ENCODE data around the gene EXOC7.

The EXOC7 gene

DNA sequence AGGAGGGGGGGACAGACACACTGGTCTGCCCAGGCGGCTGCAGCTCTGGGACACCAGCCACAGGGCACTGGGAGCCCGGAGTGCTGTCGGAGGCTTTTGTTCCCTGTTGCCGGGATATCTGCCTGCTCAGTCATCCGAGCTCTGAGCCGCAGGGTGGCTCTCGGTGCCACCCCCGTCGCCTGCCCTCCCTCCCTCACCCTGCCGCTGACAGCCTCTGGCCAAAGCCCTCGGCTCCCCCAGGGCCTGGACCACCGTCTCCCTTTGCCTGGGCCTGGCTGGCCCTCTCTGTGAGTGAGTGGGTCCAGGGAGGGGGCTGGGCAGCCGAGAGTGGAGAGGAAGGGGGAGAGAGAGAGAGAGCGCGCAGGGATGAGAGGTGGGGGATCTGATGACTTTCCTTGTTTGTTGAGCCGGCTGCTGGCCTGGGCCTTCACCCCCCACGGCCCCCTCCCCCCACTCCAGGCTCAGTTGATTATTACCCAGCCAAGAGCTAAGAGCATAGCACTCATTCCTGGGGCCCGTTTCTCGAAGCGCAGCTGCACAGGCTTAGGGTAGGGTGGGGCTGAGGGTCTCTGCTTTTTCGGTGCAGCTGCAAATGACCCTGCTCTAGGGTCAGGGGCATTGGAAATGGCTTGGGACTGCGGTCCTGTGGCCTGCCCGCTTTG lies 34.8 kb upstream of the EXOC7 start:
- peak; percentile 73 for DNase-seq

DNA sequence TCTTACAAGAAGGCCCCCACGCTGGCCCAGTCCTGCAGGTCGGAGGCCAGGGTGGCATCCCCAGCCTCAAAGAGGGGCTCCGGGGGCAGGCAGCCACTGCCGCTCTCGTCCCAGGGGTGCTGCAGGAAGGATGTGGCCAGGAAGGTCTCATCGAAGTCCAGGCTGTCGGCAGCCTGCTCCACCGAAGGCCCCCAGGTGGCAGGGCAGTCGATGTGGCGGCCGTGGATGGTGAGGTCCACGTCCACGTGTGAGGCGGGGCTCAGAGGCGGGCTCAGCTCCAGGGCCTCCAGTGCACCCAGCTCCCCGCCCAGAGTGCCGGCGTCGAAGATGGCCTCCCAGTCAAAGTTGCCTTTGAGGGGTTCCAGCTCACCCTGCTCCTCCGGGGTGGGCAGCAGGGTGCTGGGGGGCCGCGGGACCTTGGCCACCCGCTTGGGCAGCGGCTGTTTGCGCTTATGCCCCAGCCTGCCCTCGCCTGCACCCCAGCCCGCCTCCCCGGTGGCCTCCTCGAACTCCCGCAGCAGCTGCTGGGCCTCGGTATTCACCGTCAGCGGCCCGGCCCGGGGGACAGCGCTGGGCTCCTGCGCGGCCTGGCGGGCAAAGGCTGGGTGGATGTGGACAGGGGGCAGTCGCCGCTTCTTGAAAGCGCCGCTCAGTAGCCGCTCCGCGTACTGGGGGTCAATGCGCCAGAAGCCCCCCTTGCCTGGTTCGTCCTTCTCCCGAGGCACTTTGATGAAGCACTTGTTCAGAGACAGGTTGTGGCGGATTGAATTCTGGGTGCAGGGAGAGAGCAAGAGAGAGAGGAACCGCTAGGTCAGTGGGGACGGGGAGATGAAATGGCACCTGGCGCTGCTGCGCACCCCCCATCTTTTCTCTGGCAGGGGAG lies 34.0 kb upstream of the EXOC7 start:
- no peak for DNase-seq

DNA sequence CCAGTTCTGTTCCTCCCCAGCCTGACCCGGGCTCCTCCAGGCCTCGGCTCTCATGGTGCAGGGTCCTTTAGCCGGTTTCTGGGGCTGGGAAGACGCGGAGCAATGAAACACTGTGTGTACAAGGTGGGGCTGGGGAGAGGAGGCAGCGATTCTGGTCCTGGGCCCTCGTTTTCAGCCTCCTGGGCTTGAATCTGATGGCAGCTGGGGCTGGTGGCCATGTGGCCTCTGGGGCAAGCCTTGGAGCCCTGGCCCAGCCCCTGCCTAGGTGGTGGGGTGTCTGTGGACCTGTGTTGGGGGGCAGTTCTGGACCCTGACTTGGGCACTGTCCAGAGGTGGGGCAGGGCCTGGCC lies 33.4 kb upstream of the EXOC7 start:
- DNase-seq: no peak

GRCh38 chr17:76136276-76137000 lies 32.9 kb upstream of the EXOC7 start:
- DNase-seq: no peak

GRCh38 chr17:76135810-76136188 lies 32.2 kb upstream of the EXOC7 start:
- no peak for DNase-seq

DNA sequence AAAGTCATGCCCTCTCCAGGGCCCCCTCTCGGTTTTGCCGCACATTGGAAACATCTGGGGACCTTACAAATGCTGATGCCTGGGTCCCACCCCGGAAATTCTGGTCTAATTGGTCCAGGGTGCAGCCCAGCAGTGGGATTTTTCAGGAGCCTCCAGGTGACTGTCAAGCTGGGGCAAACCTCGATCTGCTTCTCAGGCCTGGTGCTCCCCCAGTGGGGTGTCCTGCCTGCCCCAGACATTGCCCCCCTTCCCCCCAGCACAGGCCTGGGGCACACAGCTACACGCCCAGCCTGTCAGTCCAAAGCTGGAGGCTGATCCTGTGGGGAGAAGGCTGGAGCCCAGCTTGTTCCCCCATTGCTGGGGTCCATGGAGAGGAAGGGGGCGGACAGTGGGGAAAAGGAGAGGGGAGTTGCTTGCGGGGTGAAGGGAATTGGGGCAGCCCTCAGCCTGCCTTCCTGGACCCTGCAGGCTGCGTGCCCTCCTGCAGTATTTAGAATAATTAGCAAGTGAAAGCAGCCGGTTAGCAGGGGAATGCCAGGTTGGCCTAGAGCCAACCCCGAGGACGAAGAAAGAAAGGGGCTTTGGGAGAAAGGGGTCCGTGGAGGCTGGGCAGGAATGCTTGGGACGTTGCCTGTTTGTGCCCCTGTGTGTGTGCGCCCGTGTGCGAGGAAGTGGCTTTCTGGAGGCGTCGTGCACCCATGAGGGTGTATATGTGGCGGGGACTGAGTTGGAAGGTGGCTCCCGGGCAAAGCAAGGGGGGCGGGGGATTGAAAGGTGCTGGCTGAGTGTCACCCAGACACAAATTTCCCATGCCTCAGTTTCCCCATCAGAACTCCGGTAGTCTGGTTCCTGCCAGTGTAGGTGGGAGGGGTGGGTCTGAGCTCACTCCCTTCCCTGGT lies 31.6 kb upstream of the EXOC7 start:
- DNase-seq: no peak

GRCh38 chr17:76132574-76133338 lies 29.2 kb upstream of the EXOC7 start:
- peak; percentile 99 for DNase-seq

GRCh38 chr17:76131692-76132573 lies 28.3 kb upstream of the EXOC7 start:
- peak; percentile 99 for DNase-seq

GRCh38 chr17:76131051-76131691 lies 27.6 kb upstream of the EXOC7 start:
- DNase-seq: no peak

DNA sequence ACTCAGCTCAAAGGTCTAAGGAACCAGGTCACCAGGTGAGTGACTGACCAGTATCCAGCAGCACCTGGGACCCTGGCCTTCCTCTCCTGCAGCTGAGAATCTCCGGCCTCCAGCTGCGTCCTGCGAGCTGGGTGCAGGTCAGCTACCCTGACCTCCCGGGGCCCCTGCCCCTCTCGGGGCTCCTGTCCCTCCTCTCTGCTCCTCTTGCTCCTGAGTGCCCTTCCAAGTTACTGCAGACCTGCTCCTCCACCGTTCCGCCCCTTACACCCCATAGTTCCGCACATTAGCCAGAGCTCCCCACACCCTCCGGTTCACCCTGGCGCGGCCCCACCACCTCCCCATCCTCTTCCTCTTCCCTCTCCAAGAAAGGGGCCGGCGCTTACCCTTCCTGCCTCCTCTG lies 26.9 kb upstream of the EXOC7 start:
- DNase-seq: no peak

DNA sequence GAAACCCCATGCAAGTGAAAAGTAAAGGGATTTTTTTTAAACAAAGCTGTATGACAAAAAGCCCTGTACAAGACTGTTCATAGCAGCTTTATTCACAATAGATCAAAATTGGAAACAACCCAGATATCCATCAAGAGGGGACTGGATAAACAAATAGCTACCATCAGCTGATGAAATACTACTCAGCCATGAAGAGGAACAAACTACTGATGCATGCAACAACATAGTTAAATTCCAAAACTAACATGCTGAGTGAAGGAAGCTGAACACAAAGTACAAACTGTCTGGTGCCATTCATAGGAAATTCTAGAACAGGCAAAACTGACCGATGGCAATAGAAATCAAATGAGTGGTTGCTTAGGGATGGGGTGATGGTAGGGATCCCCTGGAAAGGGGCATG lies 22.3 kb upstream of the EXOC7 start:
- no peak for DNase-seq

DNA sequence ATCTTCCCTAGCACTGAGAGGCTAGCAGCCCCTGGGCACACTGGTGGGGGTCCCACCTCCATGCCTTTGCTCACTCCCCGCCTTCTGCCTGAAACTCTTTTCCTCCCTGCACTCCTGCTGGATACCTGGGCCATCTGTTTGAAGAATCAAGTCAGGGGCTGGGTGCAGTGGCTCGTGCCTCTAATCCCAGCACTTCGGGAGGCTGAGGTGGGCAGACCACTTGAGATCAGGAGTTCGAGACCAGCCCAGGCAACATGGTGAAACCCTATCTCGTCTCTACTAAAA lies 21.7 kb upstream of the EXOC7 start:
- DNase-seq: no peak

GRCh38 chr17:76124582-76125390 lies 21.2 kb upstream of the EXOC7 start:
- no peak for DNase-seq

DNA sequence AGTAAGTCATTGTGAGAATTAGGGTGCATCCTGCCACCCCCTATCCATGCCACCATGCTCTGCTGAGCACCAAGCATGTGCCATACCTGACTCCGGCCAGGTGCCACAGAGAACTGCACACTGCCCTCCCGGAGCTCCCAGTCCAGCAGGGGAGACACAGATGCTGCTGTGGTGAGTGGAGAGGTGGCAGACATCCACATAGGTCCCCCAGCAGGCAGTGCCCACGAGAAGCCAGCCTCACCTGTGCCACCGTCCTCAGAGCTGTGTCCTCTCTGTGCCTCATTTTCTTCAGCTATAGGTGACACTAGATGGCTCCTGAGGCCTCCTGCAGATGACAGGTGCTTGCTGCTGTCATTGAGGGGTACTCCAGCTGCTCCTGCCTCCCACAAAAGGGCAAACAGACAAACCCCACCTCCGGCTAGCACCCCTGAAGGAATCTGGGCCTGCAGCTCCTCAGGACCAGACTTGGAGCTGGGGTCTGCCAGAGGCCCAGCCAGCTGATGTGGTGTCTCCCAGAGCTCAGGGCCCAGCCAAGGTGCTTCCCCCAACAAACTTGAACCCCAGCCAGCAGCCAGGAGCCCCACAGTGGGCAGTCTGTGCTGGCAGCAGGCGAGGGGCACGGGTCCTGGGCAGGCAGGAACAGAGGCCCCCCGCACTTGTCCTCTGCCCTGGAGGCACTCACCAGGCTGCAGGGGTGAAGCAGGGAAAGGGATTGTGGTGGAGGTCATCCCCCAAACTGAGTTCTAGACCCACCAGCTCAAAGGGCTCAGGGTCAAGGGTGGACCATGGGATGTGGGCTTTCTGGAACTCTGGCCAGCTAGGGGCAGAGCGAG lies 20.4 kb upstream of the EXOC7 start:
- no peak for DNase-seq

DNA sequence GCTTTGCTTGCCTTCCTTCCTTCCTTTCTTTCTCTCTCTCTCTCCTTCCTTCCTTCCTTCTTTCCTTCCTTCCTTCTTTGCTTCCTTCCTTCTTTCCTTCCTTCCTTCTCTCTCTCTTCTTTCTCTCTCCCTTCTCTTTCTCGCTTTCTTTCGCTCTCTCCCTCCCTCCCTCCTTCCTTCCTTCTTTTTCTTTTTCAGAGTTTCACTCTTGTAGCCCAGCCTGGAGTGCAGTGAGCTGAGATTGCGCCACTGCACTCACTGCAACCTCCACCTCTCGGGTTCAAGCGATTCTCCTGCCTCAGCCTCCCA lies 19.6 kb upstream of the EXOC7 start:
- DNase-seq: no peak

DNA sequence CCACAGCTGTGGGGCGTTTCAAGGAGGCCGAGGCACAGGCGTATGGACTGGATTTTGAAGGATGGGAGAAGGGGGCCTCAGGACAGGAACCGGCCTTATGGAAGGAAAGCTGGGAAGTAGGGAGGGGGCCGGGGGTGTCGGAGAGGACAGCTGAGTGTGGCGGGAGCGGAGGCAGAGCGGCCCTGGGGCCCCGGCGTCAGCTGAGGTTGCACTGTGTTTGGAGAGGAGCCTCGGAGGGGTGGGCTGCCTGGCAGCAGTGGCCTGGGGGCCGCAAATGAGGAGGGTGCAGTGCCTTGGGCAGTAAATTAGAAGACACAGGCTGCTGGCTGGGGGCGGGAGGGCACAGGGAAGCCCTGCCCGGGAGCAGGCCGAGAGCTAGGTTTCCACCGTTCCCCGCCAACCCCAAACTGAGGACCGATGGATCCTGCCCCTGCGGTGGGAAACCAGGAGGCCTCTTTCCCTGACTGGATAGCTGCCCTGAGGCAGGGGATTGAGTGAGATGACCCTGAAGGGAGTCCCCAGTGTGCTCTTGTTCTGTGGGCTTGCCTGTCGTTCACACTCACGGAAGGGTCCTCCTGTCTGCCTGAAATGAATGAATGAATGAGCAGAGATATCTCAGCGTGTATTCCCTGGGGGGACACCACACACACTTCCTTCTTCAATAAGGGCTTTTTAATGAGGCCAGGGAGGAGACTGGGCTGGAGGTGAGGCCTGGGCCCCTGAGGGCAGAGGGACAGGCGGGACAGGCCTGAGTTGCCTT lies 19.0 kb upstream of the EXOC7 start:
- DNase-seq: no peak

DNA sequence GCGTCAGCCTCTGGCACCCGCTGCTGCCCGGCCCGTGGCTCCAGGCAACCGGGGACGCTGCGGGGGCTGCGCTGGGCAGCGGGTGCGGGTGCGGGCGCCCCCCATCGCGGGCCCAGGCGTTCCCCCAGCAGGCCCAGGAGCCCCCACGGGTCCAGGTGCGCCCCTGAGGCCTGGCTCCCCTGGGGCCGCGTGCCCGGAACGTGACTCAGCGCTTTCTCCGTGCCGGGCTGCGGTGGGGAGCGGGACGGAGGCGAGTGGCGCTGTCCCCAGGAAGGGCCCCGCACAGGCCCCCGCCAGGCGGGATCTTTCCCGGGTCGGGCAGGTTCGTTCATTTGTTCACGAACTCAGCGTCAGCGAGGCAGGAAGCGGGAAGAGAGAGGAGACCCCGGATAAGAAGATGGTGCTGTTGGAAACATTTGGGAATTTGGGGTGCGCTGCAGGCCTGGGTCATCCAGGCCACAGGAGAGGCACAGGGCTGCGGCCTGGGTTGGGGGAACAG lies 18.4 kb upstream of the EXOC7 start:
- no peak for DNase-seq

DNA sequence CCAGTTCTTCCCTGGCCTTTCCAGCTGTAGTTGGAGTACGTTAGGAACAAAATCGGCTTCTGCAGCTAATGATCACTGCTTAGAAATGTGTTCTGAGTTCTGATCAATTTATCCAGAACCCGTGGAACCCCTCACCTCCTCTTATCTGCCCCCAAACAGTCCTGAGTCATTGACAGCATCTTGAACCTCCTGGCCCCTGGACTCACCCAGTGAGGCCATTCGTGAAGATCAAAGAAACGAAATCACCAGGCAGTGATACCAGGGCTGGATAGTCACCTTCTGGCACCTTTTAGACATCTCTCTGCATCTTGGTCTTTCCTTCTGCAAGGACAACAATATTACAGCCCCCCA lies 17.0 kb upstream of the EXOC7 start:
- DNase-seq: no peak
